Measurements from ENCODE around the gene RHOH.

RHOH gene

GRCh38 chr4:40209401-40209800, 12.6 kb downstream of the RHOH start:
- no peak for DNase-seq

DNA sequence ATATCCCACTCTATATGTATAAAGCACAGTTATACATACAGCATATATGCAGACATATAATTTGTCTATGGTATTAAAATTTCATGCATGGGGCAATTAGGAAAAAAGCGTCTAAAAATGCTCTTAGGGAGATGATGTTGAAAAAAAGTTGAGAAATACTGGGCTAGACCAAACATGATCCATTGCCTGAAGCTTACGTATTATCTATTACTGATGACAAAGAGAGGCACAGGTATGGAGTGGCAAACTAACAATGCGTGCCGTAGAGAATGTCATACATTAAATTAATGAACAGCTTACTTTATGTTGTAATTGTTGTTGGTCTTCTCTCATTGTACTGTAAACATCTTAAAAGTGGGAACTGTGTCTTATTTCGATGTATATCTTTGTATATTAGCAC, 13.9 kb downstream of the RHOH start:
- no peak for DNase-seq

DNA sequence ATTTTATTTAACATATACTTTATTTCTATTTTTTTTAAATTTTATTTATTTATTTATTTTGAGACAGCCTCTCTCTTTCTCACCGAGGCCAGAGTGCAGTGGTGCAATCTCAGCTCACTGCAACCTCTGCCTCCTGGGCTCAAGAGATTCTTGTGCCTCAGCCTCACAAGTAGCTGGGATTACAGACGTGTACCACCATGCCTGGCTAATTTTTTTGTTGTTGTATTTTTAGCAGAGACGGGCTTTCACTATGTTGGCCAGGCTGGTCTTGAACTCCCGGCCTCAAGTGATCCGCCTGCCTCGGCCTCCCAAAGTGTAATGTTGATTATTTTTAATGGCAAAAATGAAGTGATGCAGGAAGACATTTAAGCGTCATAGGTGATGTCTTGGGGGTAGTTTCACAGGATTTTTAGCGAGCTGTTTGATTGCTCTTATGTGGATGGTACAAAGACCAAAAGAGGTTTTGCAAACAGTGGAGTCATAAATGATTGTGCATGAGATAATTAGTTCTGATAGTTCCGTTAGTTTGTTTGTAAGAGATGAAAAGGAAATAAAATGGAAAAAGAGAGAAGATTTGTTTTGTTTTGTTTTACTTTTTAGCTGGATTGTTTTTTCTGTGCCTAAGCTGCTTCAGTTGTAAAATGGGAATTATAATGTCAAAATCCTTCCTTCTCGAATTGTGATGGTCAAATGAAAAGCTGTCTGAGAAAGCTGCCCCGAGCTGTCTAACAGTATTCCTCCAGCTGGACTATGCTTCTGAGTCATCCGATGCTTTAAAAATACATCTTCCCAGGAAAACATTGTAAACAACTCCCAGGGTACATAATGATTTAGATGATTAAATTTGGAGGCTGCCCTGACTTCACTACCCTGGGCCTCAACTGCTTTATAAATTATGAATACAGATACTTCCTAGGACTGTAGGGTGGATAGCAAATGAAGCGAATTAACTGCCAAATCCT, 14.7 kb downstream of the RHOH start:
- DNase-seq, result no peak

DNA sequence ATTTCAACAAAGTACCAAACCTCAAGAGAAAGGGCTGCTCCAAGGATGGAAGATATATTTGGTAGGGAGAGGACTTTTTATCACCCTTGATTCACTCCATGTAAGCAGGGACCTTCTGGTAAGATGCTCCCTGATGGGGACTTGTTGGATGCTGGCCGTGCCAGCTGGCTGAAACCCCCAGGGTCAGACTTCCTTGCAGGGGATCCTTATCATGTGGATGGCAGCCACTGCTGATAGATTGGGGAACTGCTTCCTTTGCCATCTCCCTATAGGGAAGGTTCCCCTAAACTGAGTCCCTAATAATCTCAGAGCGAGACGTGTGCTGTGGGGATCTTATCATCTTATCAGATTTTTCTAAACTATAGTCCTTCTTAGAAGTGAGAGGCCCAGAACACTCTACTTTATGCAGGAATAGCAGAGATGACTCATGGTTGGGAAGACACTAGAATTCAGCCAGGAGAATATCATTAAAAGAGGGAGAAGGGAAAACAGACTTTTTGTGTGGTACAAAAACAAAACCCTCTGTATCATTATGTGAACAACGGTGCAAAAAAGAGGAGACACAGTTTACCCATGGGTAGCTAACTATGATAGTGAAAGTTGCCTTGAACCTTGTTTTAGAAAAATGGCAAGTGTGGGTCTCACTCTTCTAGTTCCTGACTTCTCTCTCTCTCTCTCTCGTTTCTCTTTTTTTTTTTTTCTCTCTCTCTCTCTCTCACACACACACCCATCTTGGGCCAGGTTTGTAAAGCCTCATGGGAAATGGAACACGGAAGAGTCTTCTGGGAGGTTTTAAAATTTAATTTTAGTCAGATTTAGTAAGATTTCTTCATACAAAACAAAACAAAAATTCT, 16.1 kb downstream of the RHOH start:
- no peak for DNase-seq

DNA sequence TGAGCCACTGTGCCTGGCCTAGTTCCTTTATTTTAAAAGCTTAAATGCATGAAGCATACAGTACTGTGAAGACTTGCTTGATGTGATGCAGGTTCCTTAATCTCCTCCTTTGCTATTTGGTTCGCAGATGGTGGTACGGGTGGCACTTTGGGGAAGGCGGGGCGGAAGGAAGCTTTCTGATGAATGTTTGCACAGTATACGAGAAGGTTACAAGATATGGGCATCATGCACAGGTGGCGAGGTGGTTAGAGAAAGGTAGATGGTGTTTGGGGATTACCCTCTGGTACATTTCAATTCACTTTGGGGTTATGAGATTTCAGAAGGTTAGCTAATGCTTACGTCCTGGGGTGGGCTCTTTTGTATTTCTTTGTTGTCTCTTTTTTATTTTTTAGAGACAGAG, 17.2 kb downstream of the RHOH start:
- no peak for DNase-seq

DNA sequence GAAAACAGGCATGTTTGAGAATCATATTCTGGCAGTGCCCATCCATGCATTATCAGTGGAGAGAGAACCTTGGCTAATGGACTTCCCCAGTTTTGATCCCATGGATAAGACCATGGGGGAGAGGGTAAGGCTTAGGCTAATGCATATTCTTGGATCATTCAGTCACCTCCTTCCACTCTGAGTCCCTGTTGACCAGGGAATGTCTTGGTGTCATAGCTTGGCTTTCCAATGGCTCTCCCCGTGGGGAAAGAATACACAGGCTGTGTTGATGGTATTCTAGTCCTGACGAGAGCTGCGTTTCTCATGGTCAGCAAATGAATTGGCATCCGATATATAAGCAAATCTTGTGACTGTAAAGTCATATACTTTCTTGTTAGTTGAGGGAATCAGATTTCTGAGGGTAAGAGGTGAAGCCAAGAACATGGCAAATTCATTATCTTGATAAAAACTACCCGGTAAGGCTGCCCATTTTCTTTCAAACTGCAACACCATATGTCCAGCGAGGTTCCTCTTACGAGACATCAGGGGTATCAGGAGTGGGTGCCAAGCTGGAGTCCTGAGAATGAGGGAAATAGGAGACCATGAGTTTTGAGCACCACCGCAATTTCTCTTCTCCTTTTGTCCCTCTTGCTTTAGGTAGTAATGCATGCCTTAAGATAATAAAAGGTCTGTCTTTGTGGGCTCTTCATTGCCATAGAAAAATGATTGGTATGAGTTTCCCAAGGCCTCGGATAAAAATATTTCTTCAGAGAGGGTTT, 18.0 kb downstream of the RHOH start:
- DNase-seq, result no peak

GRCh38 chr4:40216622-40217366, 20.0 kb downstream of the RHOH start:
- DNase-seq, result no peak

- DNase-seq, result no peak
These were observed 24.9 kb downstream of the RHOH start for GRCh38 chr4:40221744-40222143.

DNA sequence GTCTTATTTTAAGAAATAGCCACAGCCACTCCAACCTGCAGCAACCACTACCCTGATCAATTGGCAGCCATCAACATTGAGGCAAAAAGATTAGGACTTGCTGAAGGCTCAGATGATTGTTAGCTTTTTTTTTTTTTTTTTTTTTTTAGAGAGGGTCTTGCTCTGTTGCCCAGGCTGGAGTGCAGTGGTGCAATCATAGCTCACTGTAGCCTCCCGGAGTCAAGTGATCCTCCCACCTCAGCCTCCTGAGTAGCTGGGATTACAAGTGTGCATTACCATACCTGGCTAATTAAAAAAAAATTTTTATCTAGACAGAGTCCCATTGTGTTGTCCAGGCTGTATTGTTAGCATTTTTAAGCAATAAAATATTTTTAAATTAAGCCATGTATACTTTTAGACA, 26.5 kb downstream of the RHOH start:
- DNase-seq, result no peak

DNA sequence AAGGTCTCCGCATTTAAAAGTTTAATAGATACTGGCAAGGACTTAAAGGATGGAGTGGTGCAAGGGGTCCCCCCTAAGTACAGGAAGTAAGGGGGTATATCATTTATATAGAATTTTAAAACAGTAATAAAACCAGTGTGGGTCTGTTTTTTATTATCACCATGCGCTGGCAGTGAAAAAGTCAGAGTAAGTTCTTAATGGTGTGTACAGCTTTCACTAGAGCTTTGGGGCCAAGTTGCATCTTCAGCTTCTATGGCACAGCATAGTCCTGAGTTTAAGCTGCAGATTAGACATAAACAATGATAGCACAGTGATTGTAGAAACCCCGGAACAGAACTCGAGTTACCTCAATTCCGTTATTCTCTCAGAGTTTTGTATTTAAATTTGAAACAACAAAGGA, 27.6 kb downstream of the RHOH start:
- no peak for DNase-seq

- no peak for DNase-seq
These were observed 28.7 kb downstream of the RHOH start for GRCh38 chr4:40225497-40225896.

DNA sequence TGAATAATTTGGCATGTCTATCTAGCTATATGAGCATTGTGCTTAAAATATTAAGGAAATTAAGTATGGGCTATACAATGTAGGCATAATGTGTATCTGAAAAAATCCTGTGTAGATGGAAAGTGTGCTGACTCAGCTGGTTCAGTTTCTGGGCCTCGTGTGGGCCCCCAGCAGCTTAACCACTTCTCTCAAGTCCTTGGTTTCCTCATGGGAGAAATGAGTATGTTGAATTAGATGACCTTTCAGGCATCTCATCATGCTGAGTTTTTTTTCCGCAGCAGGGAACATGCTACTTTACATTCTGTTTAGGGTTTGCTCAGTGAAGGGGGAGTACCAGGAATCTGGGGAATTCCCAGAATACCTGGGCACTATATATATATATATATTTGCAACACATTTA, 30.5 kb downstream of the RHOH start:
- DNase-seq, result no peak

DNA sequence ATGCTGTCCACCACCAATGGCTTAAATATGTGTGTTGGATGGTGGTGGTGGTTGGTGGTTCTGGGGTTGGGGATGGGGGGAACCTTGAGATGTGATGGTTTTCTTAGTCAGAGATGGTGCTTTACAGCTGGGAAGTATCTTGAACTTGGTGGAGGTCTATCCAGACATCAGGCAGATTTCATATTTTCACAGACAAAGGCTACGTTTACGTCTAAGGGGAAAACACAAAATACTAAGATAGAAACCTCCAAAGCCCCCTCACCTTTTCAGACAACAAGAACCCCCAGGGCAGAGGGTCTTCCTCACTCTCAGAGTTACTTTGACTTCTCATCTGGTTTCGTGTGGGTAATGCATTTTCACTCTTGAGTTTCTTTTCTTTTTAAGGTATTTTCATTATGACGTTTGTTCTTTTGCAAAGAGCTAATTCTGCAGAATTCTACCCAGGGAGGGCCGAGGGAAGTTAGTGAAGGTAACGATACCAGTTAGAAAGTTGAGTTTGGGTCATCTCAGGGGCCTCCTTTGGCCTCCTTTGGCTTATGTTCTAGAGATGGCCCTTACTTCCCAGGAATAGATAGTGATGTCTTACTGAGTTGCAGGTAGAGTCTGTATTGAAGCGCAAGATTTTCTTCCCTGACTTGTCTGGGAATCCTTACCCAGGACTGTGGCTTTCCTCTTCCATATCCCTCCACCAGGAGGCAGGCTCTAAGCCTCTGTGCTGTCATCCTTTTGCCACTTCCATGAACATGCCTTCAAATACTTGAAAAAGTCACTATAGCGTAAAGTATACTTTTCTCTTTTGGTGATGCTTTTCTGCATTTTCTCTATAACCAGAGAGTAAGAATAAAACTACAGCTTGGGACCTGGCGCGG, 31.9 kb downstream of the RHOH start:
- DNase-seq, result no peak

DNA sequence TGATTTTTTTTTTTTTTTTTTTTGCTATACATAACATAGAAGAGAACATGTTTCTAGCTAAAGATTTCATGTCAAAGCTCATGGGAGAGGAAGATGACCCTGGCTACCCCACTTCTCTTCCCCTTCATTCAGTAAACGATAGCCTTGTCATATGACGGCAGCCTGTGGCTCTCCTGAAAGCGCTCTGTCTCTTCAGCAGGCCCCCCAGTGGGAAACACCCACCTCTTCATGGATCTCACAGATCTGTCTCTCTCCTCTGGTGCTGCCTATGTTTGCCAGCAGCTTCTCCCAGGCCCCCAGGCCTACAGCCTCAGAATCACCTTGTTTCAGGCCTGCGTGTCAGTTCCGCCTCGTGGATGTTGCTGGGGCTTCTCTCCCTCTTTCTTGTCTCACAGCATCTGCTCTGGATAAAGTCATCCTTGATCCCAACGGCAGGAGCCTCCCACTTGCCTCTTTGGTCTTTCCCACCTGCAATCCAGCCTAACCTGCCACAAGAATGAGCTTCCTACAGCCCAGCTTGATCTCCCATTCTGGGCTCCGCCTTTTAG, 34.6 kb downstream of the RHOH start:
- DNase-seq, result no peak

GRCh38 chr4:40232610-40233009, 35.8 kb downstream of the RHOH start:
- peak; percentile 28 for DNase-seq

DNA sequence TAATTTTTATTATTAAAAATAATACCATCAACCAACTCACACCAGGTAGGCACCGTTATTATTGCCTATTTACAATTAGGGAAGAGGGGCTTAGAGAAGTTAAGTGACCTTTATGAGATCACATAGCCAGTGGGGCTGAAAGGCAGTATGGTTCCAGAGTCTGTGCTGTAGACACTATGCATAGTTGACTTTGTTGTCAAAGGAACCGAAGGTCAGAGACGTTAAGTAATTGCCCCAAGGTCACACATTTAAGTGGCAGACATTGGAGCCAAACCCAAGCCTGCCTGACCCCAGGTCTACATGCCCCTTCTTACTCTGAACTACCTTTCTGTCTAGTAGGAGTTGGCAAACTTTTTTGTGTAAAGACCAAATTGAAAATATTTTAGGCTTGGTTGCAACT, 36.4 kb downstream of the RHOH start:
- DNase-seq, result no peak

GRCh38 chr4:40234519-40235039, 37.7 kb downstream of the RHOH start:
- DNase-seq, result no peak

- DNase-seq, result no peak
These were observed 41.3 kb downstream of the RHOH start for GRCh38 chr4:40238008-40238699.

DNA sequence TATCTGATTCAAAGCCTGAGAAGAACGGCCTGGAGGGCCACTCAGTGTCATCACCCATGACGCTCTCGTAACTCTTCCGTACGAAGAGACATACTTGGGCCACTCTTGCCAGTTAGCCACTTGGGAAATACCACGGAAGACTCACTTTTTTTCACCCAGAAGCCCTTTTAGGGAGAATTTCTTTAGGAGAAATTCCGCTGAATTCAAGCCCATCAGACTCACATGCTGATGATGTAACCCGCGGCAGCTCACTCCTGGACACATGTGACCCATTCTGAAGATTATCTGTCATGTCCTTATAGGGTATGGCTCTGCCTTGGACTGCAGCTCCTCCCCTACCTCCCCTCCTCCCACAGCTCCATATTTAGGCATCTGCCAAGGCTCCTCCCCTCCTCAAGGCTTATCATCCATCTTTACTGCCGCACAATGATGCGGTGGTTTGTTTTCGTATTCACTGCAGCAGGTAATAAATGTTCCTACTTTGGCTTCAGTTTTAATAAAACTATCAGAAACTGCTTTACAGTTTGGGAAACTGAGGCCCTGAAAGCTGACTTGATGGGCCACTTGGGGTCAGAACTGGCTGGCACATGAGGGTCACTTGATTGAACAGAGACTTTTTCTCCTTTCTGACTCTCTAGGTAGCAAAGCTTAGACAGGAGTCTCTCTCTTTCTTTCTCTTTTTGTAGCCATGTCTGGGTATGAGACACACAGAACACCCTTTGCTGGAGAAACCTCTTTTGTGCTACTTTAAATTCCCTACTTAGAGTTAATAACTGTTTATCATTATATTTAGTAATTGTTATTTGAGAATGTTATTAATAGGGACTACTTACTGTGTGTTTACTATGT, 42.1 kb downstream of the RHOH start:
- DNase-seq, result peak; percentile 7

Measured in NCI-H82 (cell line).